AG04450 (cell line): ENCODE results near the gene GFAP. TPM values are rescaled to one million over a fixed set of nuclear protein-coding genes. Genes with fewer than 3 reads are reported as not detected.
A peak's percentile ranks its signal among the peaks of the same experiment; 100 is the strongest.

ENCODE experiments used
- CTCF ChIA-PET: fragments of 300-600, 350-600 bp; formaldehyde crosslinking; extraction: SDS; loops from one replicate; lab custom pipeline; 2022; ENCODE audit warnings: antibody characterized with exemption, inconsistent platforms; lab: Charles Lee
- POLR2A ChIA-PET: fragments of 350-600 bp; formaldehyde crosslinking; extraction: SDS; loops from one replicate; lab custom pipeline; 2021; ENCODE audit warnings: antibody characterized with exemption, inconsistent platforms; lab: Yijun Ruan, JAX
- DNase-seq: peaks from one replicate; pipeline ENCODE4 v3.0.0-alpha.2; 2011; ENCODE audit warnings: low read depth, low spot score
- H3K27ac ChIP-seq: one replicate; pipeline ENCODE4 v1.5.1; 2012; ENCODE audit warnings: low read depth, low read length, control low read depth
- H3K27me3 ChIP-seq: one replicate; pipeline ENCODE4 v1.6.0; 2012; ENCODE audit warnings: low read length; ENCODE audit not compliant: control insufficient read depth, insufficient read depth
- H3K4me3 ChIP-seq: 2 replicates; pipeline ENCODE4 v1.5.1; 2011; ENCODE audit warnings: mild to moderate bottlenecking, low read depth, low read length, control low read depth
- H3K9me3 ChIP-seq: 2 replicates; pipeline ENCODE4 v1.5.1; 2012; ENCODE audit warnings: low read length; ENCODE audit not compliant: control insufficient read depth, insufficient read depth
- CTCF ChIP-seq: IDR thresholded peaks from 2 replicates; pipeline ENCODE4 v1.5.1; 2011; ENCODE audit warnings: low read depth, low read length, control low read depth, inconsistent platforms
- polyA plus RNA-seq: library from polyadenylated mRNA; depleted of rRNA; stranded (reverse); fragments of >200 nt; gene quantifications from 2 replicates; pipeline ENCODE4 v1.2.3, GENCODE V29; 2011

The GFAP gene
- polyA plus RNA-seq, 1 experiment = 0.40 TPM

GRCh38 chr17:44906010-44906646 is 9.2 kb downstream of the GFAP start:
- DNase-seq = peak; percentile 73
- no peak for TF ChIP-seq CTCF
- H3K4me3 ChIP-seq = no peak overlapping the region
- peaks cover 3% of the 10 kb centered on the region; the same call in 1 of the 2 replicates for H3K9me3 ChIP-seq
- ChIA-PET POLR2A (no interaction called here), CTCF (interaction anchor here (2.0 kb wide), 1 partner anchor 14 kb away, joined by 6 read pairs; no protein-coding TSS in a partner anchor)
- no peaks in the 10 kb centered on the region for H3K27me3 ChIP-seq
- peak overlapping the region; percentile 82 for H3K27ac ChIP-seq

- POLR2A ChIA-PET = no interaction called here
- DNase-seq = no peak
These were observed 10.0 kb downstream of the GFAP start for GRCh38 chr17:44905006-44906000.

GRCh38 chr17:44904001-44904984 is 11.0 kb downstream of the GFAP start:
- POLR2A ChIA-PET = no interaction called here
- no peak for DNase-seq
- Histone ChIP-seq H3K27ac (no peak overlapping the region), H3K9me3 (peaks cover 3% of the 10 kb centered on the region; the same call in 1 of the 2 replicates), H3K4me3 (no peak overlapping the region), H3K27me3 (no peaks in the 10 kb centered on the region)
- CTCF ChIA-PET = interaction anchor here (0.8 to 1.9 kb wide), 4 partner anchors 115 to 231 kb away, joined by 3 to 9 read pairs (median 5); partner anchors contain the start of gene ACBD4
- no peak for TF ChIP-seq CTCF

More at GRCh38 chr17:44905006-44906000, 10.0 kb downstream of the GFAP start:
- Histone ChIP-seq H3K4me3 (no peak overlapping the region), H3K27ac (peak overlapping the region; percentile 82), H3K27me3 (no peaks in the 10 kb centered on the region), H3K9me3 (peaks cover 3% of the 10 kb centered on the region; the same call in 1 of the 2 replicates)
- TF ChIP-seq CTCF = no peak
- CTCF ChIA-PET = interaction anchor here (0.8 to 1.6 kb wide), 4 partner anchors 114 to 230 kb away, joined by 3 to 9 read pairs (median 4); partner anchors contain the start of gene ACBD4

- no peak for DNase-seq
- no peak overlapping the region for H3K27ac ChIP-seq
- ChIA-PET CTCF (interaction anchor here (1.0 to 8.0 kb wide), 5 partner anchors 16 to 232 kb away, joined by 5 to 50 read pairs (median 6); partner anchors contain the start of gene ACBD4), POLR2A (no interaction called here)
- no peak for TF ChIP-seq CTCF
- peaks cover 3% of the 10 kb centered on the region; the same call in 1 of the 2 replicates for H3K9me3 ChIP-seq
- no peak overlapping the region for H3K4me3 ChIP-seq
- no peaks in the 10 kb centered on the region for H3K27me3 ChIP-seq
These were observed 12.2 kb downstream of the GFAP start for GRCh38 chr17:44903012-44903685.
